ENCODE measurements around the gene FOXD4L6. TPM values are rescaled to one million over a fixed set of nuclear protein-coding genes. Genes with fewer than 3 reads are reported as not detected.
"Not testable (repeated sequence)": the region's sequence is repeated elsewhere in the genome, so short reads cannot be mapped to it uniquely, and the experiment has no call there.

FOXD4L6 gene
- total RNA-seq, 1 donor from 2014 or later, result not detected

GRCh38 chr9:41104542-41104941 is 23.9 kb downstream of the FOXD4L6 start:
- not testable (repeated sequence) for H3K4me1 ChIP-seq (ENCODE audit: control insufficient read depth in 3 of 3, insufficient read depth in 3 of 3, low read length in 3 of 3); H3K27me3 ChIP-seq (ENCODE audit: control insufficient read depth in 3 of 3, insufficient read depth in 3 of 3, low read length in 3 of 3); H3K36me3 ChIP-seq (ENCODE audit: control insufficient read depth in 3 of 3, insufficient read depth in 3 of 3, low read length in 3 of 3); H3K4me3 ChIP-seq (ENCODE audit: low read length in 3 of 3); H3K27ac ChIP-seq (ENCODE audit: low read depth, low read length); H3K9me3 ChIP-seq (ENCODE audit: control insufficient read depth in 3 of 3, low read length in 3 of 3); H3K9ac ChIP-seq (ENCODE audit: low read depth in 1 of 3, low read length in 3 of 3)

- not testable (repeated sequence) for H3K27me3 ChIP-seq (ENCODE audit: control insufficient read depth in 3 of 3, insufficient read depth in 3 of 3, low read length in 3 of 3); H3K36me3 ChIP-seq (ENCODE audit: control insufficient read depth in 3 of 3, insufficient read depth in 3 of 3, low read length in 3 of 3); H3K9me3 ChIP-seq (ENCODE audit: control insufficient read depth in 3 of 3, low read length in 3 of 3); H3K4me3 ChIP-seq (ENCODE audit: low read length in 3 of 3); H3K4me1 ChIP-seq (ENCODE audit: control insufficient read depth in 3 of 3, insufficient read depth in 3 of 3, low read length in 3 of 3); H3K9ac ChIP-seq (ENCODE audit: low read depth in 1 of 3, low read length in 3 of 3); H3K27ac ChIP-seq (ENCODE audit: low read depth, low read length)
These were observed 28.0 kb downstream of the FOXD4L6 start for GRCh38 chr9:41100508-41100907.

- H3K27me3 ChIP-seq (ENCODE audit: control insufficient read depth in 3 of 3, insufficient read depth in 3 of 3, low read length in 3 of 3); H3K9me3 ChIP-seq (ENCODE audit: control insufficient read depth in 3 of 3, low read length in 3 of 3); H3K9ac ChIP-seq (ENCODE audit: low read depth in 1 of 3, low read length in 3 of 3); H3K4me3 ChIP-seq (ENCODE audit: low read length in 3 of 3); H3K36me3 ChIP-seq (ENCODE audit: control insufficient read depth in 3 of 3, insufficient read depth in 3 of 3, low read length in 3 of 3); H3K27ac ChIP-seq (ENCODE audit: low read depth, low read length); H3K4me1 ChIP-seq (ENCODE audit: control insufficient read depth in 3 of 3, insufficient read depth in 3 of 3, low read length in 3 of 3): not testable (repeated sequence)
These were observed 29.7 kb downstream of the FOXD4L6 start for GRCh38 chr9:41098759-41099158.

GRCh38 chr9:41095060-41095459 is 33.4 kb downstream of the FOXD4L6 start:
- not testable (repeated sequence) for H3K9ac ChIP-seq (ENCODE audit: low read depth in 1 of 3, low read length in 3 of 3); H3K4me3 ChIP-seq (ENCODE audit: low read length in 3 of 3); H3K27me3 ChIP-seq (ENCODE audit: control insufficient read depth in 3 of 3, insufficient read depth in 3 of 3, low read length in 3 of 3); H3K36me3 ChIP-seq (ENCODE audit: control insufficient read depth in 3 of 3, insufficient read depth in 3 of 3, low read length in 3 of 3); H3K9me3 ChIP-seq (ENCODE audit: control insufficient read depth in 3 of 3, low read length in 3 of 3); H3K4me1 ChIP-seq (ENCODE audit: control insufficient read depth in 3 of 3, insufficient read depth in 3 of 3, low read length in 3 of 3); H3K27ac ChIP-seq (ENCODE audit: low read depth, low read length)

- not testable (repeated sequence) for H3K36me3 ChIP-seq (ENCODE audit: control insufficient read depth in 3 of 3, insufficient read depth in 3 of 3, low read length in 3 of 3); H3K27me3 ChIP-seq (ENCODE audit: control insufficient read depth in 3 of 3, insufficient read depth in 3 of 3, low read length in 3 of 3); H3K9me3 ChIP-seq (ENCODE audit: control insufficient read depth in 3 of 3, low read length in 3 of 3); H3K4me3 ChIP-seq (ENCODE audit: low read length in 3 of 3); H3K4me1 ChIP-seq (ENCODE audit: control insufficient read depth in 3 of 3, insufficient read depth in 3 of 3, low read length in 3 of 3); H3K27ac ChIP-seq (ENCODE audit: low read depth, low read length); H3K9ac ChIP-seq (ENCODE audit: low read depth in 1 of 3, low read length in 3 of 3)
These were observed 34.3 kb downstream of the FOXD4L6 start for GRCh38 chr9:41094010-41094773.

- H3K27ac ChIP-seq (ENCODE audit: low read depth, low read length); H3K9me3 ChIP-seq (ENCODE audit: control insufficient read depth in 3 of 3, low read length in 3 of 3); H3K4me3 ChIP-seq (ENCODE audit: low read length in 3 of 3); H3K36me3 ChIP-seq (ENCODE audit: control insufficient read depth in 3 of 3, insufficient read depth in 3 of 3, low read length in 3 of 3); H3K9ac ChIP-seq (ENCODE audit: low read depth in 1 of 3, low read length in 3 of 3); H3K4me1 ChIP-seq (ENCODE audit: control insufficient read depth in 3 of 3, insufficient read depth in 3 of 3, low read length in 3 of 3); H3K27me3 ChIP-seq (ENCODE audit: control insufficient read depth in 3 of 3, insufficient read depth in 3 of 3, low read length in 3 of 3): not testable (repeated sequence)
These were observed 37.6 kb downstream of the FOXD4L6 start for GRCh38 chr9:41090922-41091321.

- H3K9me3 ChIP-seq (ENCODE audit: control insufficient read depth in 3 of 3, low read length in 3 of 3); H3K4me3 ChIP-seq (ENCODE audit: low read length in 3 of 3); H3K27me3 ChIP-seq (ENCODE audit: control insufficient read depth in 3 of 3, insufficient read depth in 3 of 3, low read length in 3 of 3); H3K9ac ChIP-seq (ENCODE audit: low read depth in 1 of 3, low read length in 3 of 3); H3K27ac ChIP-seq (ENCODE audit: low read depth, low read length); H3K36me3 ChIP-seq (ENCODE audit: control insufficient read depth in 3 of 3, insufficient read depth in 3 of 3, low read length in 3 of 3); H3K4me1 ChIP-seq (ENCODE audit: control insufficient read depth in 3 of 3, insufficient read depth in 3 of 3, low read length in 3 of 3): not testable (repeated sequence)
These were observed 38.1 kb downstream of the FOXD4L6 start for GRCh38 chr9:41090386-41090785.

GRCh38 chr9:41088450-41089059 is 39.9 kb downstream of the FOXD4L6 start:
- not testable (repeated sequence) for H3K27ac ChIP-seq (ENCODE audit: low read depth, low read length); H3K9ac ChIP-seq (ENCODE audit: low read depth in 1 of 3, low read length in 3 of 3); H3K9me3 ChIP-seq (ENCODE audit: control insufficient read depth in 3 of 3, low read length in 3 of 3); H3K4me3 ChIP-seq (ENCODE audit: low read length in 3 of 3); H3K36me3 ChIP-seq (ENCODE audit: control insufficient read depth in 3 of 3, insufficient read depth in 3 of 3, low read length in 3 of 3); H3K27me3 ChIP-seq (ENCODE audit: control insufficient read depth in 3 of 3, insufficient read depth in 3 of 3, low read length in 3 of 3); H3K4me1 ChIP-seq (ENCODE audit: control insufficient read depth in 3 of 3, insufficient read depth in 3 of 3, low read length in 3 of 3)

- H3K4me3 ChIP-seq (ENCODE audit: low read length in 3 of 3); H3K27me3 ChIP-seq (ENCODE audit: control insufficient read depth in 3 of 3, insufficient read depth in 3 of 3, low read length in 3 of 3); H3K36me3 ChIP-seq (ENCODE audit: control insufficient read depth in 3 of 3, insufficient read depth in 3 of 3, low read length in 3 of 3): not testable (repeated sequence)
These were observed 40.6 kb downstream of the FOXD4L6 start for GRCh38 chr9:41087929-41088328.

GRCh38 chr9:41087157-41087780 is 41.2 kb downstream of the FOXD4L6 start:
- not testable (repeated sequence) for H3K36me3 ChIP-seq (ENCODE audit: control insufficient read depth in 3 of 3, insufficient read depth in 3 of 3, low read length in 3 of 3)

More at GRCh38 chr9:41087929-41088328, 40.6 kb downstream of the FOXD4L6 start:
- H3K27ac ChIP-seq (ENCODE audit: low read depth, low read length); H3K9me3 ChIP-seq (ENCODE audit: control insufficient read depth in 3 of 3, low read length in 3 of 3); H3K9ac ChIP-seq (ENCODE audit: low read depth in 1 of 3, low read length in 3 of 3); H3K4me1 ChIP-seq (ENCODE audit: control insufficient read depth in 3 of 3, insufficient read depth in 3 of 3, low read length in 3 of 3): not testable (repeated sequence)

More at GRCh38 chr9:41087157-41087780, 41.2 kb downstream of the FOXD4L6 start:
- H3K4me3 ChIP-seq (ENCODE audit: low read length in 3 of 3); H3K9me3 ChIP-seq (ENCODE audit: control insufficient read depth in 3 of 3, low read length in 3 of 3); H3K27ac ChIP-seq (ENCODE audit: low read depth, low read length); H3K27me3 ChIP-seq (ENCODE audit: control insufficient read depth in 3 of 3, insufficient read depth in 3 of 3, low read length in 3 of 3); H3K4me1 ChIP-seq (ENCODE audit: control insufficient read depth in 3 of 3, insufficient read depth in 3 of 3, low read length in 3 of 3); H3K9ac ChIP-seq (ENCODE audit: low read depth in 1 of 3, low read length in 3 of 3): not testable (repeated sequence)

All from skeletal muscle tissue (tissue), 4 donors.